Erythroblast (primary cell): ENCODE results near the gene RNF111.

Experiments
- DNase-seq, 2 experiments: peaks; one replicate each; lab custom pipeline; 2025; lab: John Stamatoyannopoulos, UW
- GATA1 ChIP-seq: IDR thresholded peaks from 2 replicates; pipeline ENCODE4 v1.6.1; 2011; ENCODE audit warnings: low read depth, mild to moderate bottlenecking, control low read depth, low read length, moderate library complexity
- POLR2A ChIP-seq: IDR thresholded peaks from 2 replicates; pipeline ENCODE4 v1.6.1; 2011; ENCODE audit warnings: mild to moderate bottlenecking, low read length

RNF111 gene

GRCh38 chr15:59060348-59060747 lies 72.9 kb downstream of the RNF111 start:
- TF ChIP-seq GATA1 (no peak), POLR2A (no peak)
- DNase-seq: no peak

DNA sequence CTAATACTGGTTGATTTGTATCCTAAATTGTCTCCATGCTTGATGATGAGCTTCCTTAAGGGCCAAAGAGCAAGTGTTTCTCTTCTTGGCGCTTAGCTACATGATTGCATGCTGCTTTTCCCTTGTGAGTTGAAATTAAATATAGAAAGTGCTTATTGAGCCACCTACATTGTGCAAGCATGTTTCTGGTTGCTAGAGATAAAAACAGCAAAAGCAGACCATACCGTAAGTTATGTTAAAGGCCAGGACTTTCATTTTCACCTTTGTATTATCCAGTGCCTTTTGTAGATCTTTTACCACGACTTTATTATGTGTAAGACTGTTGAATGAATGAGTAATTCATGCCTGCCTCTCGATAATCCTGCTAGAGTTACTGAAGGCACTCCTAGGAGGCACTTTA lies 75.6 kb downstream of the RNF111 start:
- TF ChIP-seq GATA1: no peak
- no peak for TF ChIP-seq POLR2A
- DNase-seq: peak; percentile 67 to 68

- no peak for TF ChIP-seq GATA1
- TF ChIP-seq POLR2A: no peak
- DNase-seq: no peak
Measured at GRCh38 chr15:59069430-59069829, 82.0 kb downstream of the RNF111 start.

- TF ChIP-seq POLR2A (no peak), GATA1 (no peak)
- peak; percentile 4 to 17 for DNase-seq
Measured at GRCh38 chr15:59074607-59075006, 87.1 kb downstream of the RNF111 start.

DNA sequence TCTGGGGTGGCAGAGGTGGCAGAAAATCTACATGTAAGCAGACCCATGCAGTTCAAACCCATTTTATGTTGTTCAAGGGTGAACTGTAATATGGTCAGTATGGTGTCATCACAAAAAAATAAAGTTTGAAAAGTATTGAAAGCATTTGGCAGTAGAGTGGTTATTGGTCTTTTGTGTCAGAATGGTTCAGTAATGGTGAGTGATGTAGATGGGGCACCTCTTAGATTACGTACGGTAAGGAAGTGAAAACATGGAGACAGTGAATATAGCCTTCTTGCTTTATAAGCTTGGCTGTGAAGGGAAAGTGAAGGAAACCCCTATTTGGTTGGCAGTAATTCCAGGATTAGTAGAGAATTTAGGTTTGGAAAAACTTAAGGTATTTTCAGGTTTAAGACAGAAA lies 100.3 kb downstream of the RNF111 start:
- DNase-seq: no peak
- TF ChIP-seq POLR2A (no peak), GATA1 (no peak)

- TF ChIP-seq POLR2A (no peak), GATA1 (no peak)
- no peak for DNase-seq
Measured at GRCh38 chr15:59094077-59094476, 106.6 kb downstream of the RNF111 start.

DNA sequence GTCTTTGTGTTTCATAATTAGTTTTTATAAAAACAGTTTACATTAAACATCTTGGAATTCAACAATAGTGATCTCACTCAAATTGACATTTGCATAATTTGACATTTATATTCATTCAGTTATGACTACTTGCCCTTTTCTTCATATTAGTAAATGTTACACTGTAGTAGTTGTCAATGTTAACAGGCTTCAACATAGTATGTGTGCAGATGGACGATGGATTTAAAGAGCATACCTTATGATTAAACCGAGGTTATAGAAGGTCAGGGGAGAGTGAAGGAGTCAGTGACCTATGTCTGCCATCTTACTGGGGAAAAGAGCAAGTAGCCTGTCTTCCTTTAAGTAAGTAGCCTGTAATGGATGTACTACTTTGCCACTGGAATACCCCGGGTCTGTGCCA lies 109.0 kb downstream of the RNF111 start:
- no peak for TF ChIP-seq GATA1
- TF ChIP-seq POLR2A: no peak
- DNase-seq: no peak

DNA sequence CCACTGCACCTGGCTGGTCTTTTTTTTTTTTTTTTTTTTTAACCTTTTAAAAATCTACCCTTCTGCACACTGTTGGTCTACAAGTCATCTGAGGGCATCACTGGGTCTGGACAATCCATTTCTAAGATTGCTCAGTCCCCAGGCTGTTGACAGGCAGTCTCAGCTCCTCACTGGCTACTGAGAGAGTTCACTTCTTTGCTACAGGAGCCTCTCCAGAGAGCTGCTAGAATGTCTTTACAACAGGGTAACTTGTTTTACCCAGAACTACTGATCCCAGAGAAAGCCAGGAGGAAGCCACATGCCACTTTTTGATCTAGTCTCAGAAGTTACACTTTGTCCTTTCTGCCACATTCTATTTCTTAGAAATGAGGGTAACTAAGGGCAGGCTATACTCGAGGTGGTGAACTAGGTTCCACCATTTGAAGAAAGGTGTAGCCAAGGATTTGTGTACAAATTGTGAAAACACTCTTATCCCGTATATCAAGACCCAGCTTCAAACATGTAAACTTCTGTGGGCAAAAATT lies 111.8 kb downstream of the RNF111 start:
- no peak for TF ChIP-seq POLR2A
- TF ChIP-seq GATA1: no peak
- DNase-seq: no peak

- DNase-seq: no peak
- TF ChIP-seq GATA1: no peak
- TF ChIP-seq POLR2A: no peak
Measured at GRCh38 chr15:59104602-59104911, 117.1 kb downstream of the RNF111 start.

- peak; percentile 97 for DNase-seq
- TF ChIP-seq POLR2A (peak; percentile 97), GATA1 (no peak)
Measured at GRCh38 chr15:59104912-59105732, 117.7 kb downstream of the RNF111 start, which contains the start of gene CCNB2. CCNB2 (plus strand) TSS chr15:59105146; CDS start chr15:59105269, 123 bp downstream.

- peak; percentile 29 to 62 for DNase-seq
- no peak for TF ChIP-seq GATA1
- no peak for TF ChIP-seq POLR2A
Measured at GRCh38 chr15:59105854-59106253, 118.4 kb downstream of the RNF111 start.

GRCh38 chr15:59111251-59111650 lies 123.8 kb downstream of the RNF111 start:
- peak; percentile 70 to 89 for DNase-seq
- TF ChIP-seq POLR2A: no peak
- TF ChIP-seq GATA1: no peak

DNA sequence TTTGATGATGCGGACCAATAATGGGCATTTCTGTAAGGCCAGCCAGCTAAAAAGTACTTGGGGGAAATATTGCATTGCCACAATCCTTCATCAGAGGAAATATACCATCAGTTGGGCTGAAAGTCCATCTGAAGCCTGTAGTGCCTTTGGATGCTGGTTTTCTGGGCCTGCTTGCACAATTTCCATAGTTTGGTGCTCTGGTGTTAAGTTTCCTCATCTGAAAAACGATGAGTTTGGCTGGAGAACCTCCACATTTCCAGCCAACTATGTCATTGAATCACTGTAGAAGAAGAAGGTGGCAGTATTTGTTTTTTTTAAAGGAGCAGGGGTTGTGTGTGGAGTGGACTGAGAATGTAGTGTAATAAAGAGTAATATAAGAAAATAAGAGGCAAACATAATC lies 127.6 kb downstream of the RNF111 start:
- no peak for DNase-seq
- TF ChIP-seq POLR2A (no peak), GATA1 (no peak)

DNA sequence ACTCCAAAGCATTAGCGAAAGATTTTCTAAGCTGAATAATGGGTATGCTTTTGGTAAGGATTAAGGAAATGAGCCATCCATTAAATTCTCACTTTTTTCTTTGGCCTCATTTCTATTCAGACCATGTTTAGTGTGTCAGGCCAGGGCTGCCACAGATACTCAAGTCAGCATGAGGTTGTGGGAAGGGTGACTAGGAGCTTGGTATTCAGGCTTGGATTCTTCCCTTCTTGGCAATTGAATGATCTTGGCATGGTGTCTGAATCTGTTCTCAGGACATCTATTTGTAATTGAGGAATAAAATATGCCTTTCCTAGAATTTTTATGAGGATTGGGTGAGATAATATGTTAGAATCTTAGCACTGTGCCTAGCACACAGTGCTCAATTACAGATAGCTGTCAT lies 128.7 kb downstream of the RNF111 start:
- TF ChIP-seq POLR2A: no peak
- TF ChIP-seq GATA1: no peak
- no peak for DNase-seq
